D721Med (cell line): Measurements from ENCODE around the gene NRBP1.

Source experiments
- DNase-seq: peaks from one replicate; pipeline ENCODE4 v3.0.0; 2011; ENCODE audit warnings: low spot score; ENCODE audit not compliant: insufficient read length
- FAIRE-seq: peaks from 2 replicates; lab custom pipeline; 2011; peaks lifted over from hg19 to GRCh38; lab: Jason Lieb, UNC
- TF ChIP-seq, protein P1 (sequence below): IDR thresholded peaks from 2 replicates; pipeline ENCODE4 v1.5.1; 2012; ENCODE audit warnings: mild to moderate bottlenecking, control low read depth; ENCODE audit not compliant: insufficient read depth; ENCODE audit errors: missing control alignments

Gene NRBP1

DNA sequence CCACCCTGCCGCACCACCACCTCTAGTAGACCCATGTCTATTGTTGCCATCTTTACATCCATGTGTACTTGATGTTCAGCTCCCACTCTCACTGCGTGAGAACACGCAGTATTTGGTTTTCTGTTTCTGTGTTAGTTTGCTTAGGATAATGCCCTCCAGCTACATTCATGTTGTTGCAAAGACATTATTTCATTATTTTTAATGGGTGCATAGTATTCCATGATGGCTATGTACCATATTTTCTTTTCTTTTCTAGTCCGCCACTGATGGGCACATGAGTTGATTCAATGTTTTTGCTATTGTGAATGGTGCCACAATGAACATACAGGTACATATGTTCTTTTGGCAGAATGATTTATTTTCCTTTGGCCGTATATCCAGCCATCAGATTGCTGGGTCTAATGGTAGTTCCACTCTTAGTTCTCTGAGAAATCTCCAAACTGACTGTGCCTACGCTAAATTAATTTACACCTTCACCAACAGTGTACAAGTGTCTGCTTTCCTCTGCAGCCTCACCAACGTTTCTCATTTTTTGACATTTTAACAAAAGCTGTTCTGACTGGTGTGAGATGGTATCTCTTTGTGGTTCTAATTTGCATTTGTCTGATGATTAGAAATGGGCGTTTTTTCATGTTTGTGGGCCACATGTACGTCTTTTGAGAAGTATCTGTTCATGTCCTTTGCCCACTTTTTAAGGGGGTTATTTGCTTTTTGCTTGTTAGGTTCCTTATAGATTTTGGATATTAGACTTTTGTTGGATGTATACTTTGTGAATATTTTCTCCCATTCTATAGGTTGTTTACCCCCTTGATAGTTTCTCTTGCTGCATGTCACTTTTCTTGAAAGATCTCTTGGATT lies 37.4 kb upstream of the NRBP1 start:
- DNase-seq (no peak), FAIRE-seq (no peak)
- TF ChIP-seq, protein P1, sequence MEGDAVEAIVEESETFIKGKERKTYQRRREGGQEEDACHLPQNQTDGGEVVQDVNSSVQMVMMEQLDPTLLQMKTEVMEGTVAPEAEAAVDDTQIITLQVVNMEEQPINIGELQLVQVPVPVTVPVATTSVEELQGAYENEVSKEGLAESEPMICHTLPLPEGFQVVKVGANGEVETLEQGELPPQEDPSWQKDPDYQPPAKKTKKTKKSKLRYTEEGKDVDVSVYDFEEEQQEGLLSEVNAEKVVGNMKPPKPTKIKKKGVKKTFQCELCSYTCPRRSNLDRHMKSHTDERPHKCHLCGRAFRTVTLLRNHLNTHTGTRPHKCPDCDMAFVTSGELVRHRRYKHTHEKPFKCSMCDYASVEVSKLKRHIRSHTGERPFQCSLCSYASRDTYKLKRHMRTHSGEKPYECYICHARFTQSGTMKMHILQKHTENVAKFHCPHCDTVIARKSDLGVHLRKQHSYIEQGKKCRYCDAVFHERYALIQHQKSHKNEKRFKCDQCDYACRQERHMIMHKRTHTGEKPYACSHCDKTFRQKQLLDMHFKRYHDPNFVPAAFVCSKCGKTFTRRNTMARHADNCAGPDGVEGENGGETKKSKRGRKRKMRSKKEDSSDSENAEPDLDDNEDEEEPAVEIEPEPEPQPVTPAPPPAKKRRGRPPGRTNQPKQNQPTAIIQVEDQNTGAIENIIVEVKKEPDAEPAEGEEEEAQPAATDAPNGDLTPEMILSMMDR = no peak

DNA sequence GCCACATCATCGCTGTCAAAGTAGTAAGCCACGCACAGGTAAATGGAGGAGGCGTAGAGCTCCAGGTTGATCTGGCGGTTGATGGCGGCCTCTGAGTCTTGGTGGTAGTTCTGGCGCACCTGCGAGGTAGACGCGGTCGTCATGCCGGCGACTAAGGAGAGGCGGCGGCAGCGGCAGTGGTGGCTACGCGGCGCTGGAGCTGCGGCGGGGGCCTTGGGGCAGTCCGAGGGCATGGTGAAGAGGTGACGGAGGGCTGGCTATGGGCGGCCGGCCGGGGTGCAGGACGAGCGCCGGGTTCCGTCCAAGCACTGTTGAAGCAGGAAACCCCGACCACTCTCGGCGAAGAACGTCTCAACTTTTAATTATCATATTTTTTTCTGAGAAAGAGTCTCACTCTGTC lies 35.2 kb upstream of the NRBP1 start:
- TF ChIP-seq, protein P1 = no peak
- DNase-seq = no peak
- no peak for FAIRE-seq

DNA sequence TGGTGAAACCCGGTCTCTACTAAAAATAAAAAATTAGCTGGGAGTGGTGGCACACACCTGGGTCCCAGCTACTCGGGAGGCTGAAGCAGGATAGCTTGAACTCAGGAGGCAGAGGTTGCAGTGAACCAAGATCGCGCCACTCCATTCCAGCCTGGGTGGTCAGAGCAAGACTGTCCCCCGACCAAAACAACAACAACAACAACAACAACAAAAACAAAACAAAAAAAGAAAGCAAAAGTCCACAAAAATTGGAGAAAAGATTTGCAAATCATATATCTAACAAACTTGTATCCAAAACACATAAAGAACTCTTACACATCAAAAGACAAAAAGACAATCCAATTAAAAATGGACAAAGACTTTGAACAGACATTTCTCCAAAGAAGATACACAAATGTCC lies 29.5 kb upstream of the NRBP1 start:
- DNase-seq (no peak), FAIRE-seq (no peak)
- TF ChIP-seq, protein P1 = no peak

DNA sequence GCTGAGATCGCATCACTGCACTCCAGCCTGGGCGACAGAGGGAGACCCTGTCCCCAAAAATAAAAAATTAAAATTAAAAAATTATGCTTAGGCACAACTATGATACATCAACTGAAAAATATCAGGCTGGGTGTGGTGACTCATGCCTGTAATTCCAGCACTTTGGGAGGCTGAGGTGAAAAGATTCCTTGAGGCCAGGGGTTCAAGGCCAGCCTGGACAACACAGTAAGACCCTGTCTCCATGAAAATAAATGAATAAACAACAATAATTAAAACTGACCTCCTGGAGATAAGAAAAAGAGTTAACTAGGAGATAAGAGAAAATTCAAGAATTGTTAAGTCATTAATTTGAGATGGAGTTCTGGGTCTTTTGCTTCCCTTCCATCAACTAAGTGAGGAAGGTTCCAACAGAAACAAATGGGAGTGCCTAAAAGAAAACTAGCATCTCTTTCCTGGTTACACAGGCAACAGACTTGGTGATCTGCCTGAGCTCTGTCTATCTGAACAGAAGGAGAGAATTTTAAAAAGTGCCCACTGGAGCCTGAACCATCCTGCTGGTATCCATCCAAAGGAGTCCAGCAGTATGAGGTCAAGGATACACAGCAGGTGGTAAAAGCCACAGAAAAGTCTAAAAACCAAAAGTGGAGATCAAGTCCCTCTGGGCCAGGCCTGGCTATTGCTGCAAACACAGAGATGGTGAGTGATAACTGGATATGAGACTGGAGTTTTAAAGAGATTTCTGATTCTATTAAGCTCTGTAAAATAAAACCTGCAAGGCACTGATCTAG lies 27.9 kb upstream of the NRBP1 start:
- FAIRE-seq = no peak
- DNase-seq = no peak

DNA sequence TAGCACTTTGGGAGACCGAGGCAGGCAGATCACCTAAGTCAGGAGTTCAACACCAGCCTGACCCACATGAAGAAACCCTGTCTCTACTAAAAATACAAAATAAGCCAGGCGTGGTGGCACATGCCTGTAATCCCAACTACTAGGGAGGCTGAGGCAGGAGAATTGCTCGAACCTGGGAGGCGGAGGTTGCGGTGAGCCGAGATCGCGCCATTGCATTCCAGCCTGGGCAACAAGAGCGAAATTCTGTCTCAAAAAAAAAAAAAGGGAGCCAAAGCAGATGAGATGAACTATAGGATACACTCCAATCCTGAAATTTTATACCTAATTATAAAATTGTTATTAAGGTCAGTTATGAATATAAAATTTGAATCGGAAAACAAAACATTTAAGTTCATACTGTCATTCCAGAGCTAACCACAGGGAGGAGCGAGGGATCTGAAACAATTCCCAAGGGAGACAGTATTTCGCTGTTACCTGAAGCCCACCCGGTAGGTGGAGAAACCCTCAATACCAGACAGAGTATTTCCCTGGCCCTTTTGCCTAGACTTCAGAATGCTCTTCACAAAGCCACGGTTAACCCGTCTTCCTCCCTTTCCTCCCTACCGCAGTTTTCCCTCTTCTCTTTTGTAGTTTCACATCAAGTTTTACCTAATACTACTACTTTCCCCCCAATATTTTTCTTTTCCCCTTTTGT lies 20.5 kb upstream of the NRBP1 start:
- TF ChIP-seq, protein P1 = peak; percentile 62
- FAIRE-seq (no peak), DNase-seq (no peak)

More for the DNA sequence above, 27.9 kb upstream of the NRBP1 start:
- TF ChIP-seq, protein P1 = no peak

DNA sequence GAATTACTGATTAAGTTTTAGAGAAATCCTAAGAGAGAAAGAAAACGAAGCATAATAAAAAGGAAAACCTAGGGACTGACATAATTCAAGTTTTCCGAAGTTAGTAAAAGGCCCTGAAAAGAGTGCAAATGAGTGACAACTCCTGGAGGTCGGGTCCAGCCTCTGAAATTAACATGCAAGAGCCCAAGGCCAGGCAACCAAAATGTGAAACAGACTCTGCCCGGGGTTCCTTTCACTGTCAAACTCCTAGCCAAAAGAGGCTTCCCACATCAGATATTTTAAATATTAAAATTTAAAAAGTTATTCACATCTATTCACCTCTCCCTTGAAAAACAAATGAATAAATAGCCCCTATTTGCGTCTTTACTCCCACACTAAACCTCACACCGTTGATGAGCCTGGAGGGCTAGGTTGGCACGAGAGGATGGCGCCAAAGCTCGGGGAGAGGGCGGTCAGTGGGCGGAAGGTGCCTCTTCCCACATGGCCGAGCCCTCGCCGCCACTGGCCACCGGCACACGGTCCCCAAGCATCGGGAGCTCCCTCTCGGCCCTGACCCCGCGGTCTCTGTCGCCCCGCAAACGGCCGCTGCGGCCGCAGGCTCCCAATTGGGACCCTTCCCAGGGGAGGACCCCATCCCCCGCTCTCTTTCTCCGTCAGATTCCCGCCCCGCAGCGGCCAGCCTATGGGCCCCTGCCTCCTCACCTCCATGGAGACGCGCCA lies 19.7 kb upstream of the NRBP1 start:
- TF ChIP-seq, protein P1 = no peak

More for the DNA sequence above, 19.7 kb upstream of the NRBP1 start:
- FAIRE-seq = no peak
- DNase-seq = no peak
